Tibial nerve (tissue), 4 donors: ENCODE results near the gene NTM. TPM values are rescaled to one million over a fixed set of nuclear protein-coding genes. Genes with fewer than 3 reads are reported as not detected.

ENCODE experiments used
- DNase-seq, 2 donors: peaks; one replicate each; pipeline ENCODE4 v3.0.0-alpha.2; 2019; ENCODE audit warnings: low spot score in 2 of 2
- H3K27ac ChIP-seq, 4 donors: fragments of 200-600 bp; sonication (generic) in 3 of 4; one replicate each; pipeline ENCODE4 v1.5.1; 2017 to 2019; ENCODE audit warnings: mild to moderate bottlenecking in 1 of 4
- H3K27me3 ChIP-seq, 2 donors: fragments of 200-600 bp; sonication (generic) in 1 of 2; one replicate each; pipeline versions ENCODE4 v1.5.1 to v1.6.0; 2017 to 2019
- H3K36me3 ChIP-seq, 3 donors: fragments of 200-600 bp; sonication (generic); one replicate each; pipeline ENCODE4 v1.5.1; 2018 to 2019
- H3K4me1 ChIP-seq, 4 donors: fragments of 200-600 bp; sonication (generic) in 3 of 4; one replicate each; pipeline ENCODE4 v1.5.1; 2017 to 2019
- H3K4me3 ChIP-seq, 4 donors: fragments of 200-600 bp; sonication (generic) in 3 of 4; one replicate each; pipeline ENCODE4 v1.5.1; 2017 to 2019; ENCODE audit warnings: mild to moderate bottlenecking in 1 of 4, moderate library complexity in 1 of 4
- H3K9me3 ChIP-seq, 4 donors: fragments of 200-600 bp; sonication (generic) in 3 of 4; one replicate each; pipeline ENCODE4 v1.5.1; 2017 to 2019
- EP300 ChIP-seq, 2 donors: sonication (generic); formaldehyde crosslinking; IDR thresholded peaks; one replicate each; pipeline ENCODE4 v1.6.1; 2017; ENCODE audit warnings: antibody characterized with exemption in 2 of 2, mild to moderate bottlenecking in 1 of 2
- POLR2A ChIP-seq, 2 donors: fragments of 450-650 bp; IDR thresholded peaks; one replicate each; pipeline ENCODE4 v1.6.1; 2017; ENCODE audit warnings: antibody characterized with exemption in 2 of 2, mild to moderate bottlenecking in 2 of 2, moderate library complexity in 2 of 2
- WGBS, 2 donors: methylation state at CpG; one replicate each; pipeline ENCODE4 v1.1.5; 2018; 5-methylcytosine and 5-hydroxymethylcytosine counted together
- total RNA-seq, 4 donors: library from RNA; depleted of rRNA; stranded (reverse); fragments of >200 nt; gene quantifications; one replicate each; pipeline ENCODE4 v1.1.0, GENCODE V29; 2016
- TF ChIP-seq, protein P1 (sequence below), 5 experiments: fragments of 200-600 bp in 3 of 5; fragments of 450-650 bp in 2 of 5; sonication (generic) in 3 of 5; IDR thresholded peaks; one replicate each; pipeline ENCODE4 v1.5.1; 2016 to 2019; ENCODE audit warnings: antibody characterized with exemption in 5 of 5, mild to moderate bottlenecking in 3 of 5, moderate library complexity in 2 of 5

NTM gene
- total RNA-seq, 4 donors from 2014 or later: 3.7 to 11.4 (median 10.8) TPM

DNA sequence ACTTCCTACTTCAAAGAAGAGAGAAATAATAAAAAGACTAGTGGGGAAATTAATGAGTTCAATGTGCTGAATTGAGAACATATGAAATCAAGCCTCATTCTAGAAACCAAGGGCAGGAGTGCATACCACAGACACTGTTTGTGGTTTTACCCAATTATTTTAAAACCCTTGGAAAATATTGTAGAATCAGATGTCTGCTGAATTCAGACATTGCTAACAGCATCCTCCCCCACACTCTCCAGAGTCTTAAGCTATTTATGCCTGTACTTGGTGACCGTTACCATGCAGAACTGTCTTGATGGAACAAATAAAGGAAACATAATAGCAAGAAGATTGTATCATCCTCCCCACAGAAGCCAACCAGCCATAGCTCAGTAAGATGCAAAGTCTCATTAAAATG is 850.1 kb downstream of the NTM start:
- Histone ChIP-seq H3K4me3 (no peak overlapping the region), H3K27ac (no peak overlapping the region), H3K27me3 (no peaks in the 10 kb centered on the region), H3K4me1 (peaks cover 0 to 5% (median 0%) of the 10 kb centered on the region in 4 donors), H3K36me3 (no peaks in the 10 kb centered on the region), H3K9me3 (no peaks in the 10 kb centered on the region)
- DNase-seq: no peak
- no peak for TF ChIP-seq EP300 (IDR thresholded peaks at IDR 0.05)
- TF ChIP-seq, protein P1, sequence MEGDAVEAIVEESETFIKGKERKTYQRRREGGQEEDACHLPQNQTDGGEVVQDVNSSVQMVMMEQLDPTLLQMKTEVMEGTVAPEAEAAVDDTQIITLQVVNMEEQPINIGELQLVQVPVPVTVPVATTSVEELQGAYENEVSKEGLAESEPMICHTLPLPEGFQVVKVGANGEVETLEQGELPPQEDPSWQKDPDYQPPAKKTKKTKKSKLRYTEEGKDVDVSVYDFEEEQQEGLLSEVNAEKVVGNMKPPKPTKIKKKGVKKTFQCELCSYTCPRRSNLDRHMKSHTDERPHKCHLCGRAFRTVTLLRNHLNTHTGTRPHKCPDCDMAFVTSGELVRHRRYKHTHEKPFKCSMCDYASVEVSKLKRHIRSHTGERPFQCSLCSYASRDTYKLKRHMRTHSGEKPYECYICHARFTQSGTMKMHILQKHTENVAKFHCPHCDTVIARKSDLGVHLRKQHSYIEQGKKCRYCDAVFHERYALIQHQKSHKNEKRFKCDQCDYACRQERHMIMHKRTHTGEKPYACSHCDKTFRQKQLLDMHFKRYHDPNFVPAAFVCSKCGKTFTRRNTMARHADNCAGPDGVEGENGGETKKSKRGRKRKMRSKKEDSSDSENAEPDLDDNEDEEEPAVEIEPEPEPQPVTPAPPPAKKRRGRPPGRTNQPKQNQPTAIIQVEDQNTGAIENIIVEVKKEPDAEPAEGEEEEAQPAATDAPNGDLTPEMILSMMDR (IDR thresholded peaks at IDR 0.05): no peak
- TF ChIP-seq POLR2A (IDR thresholded peaks at IDR 0.05): no peak
- WGBS, 2 donors: 38 to 47% methylated on average over 1 of the region's 1 CpG

DNA sequence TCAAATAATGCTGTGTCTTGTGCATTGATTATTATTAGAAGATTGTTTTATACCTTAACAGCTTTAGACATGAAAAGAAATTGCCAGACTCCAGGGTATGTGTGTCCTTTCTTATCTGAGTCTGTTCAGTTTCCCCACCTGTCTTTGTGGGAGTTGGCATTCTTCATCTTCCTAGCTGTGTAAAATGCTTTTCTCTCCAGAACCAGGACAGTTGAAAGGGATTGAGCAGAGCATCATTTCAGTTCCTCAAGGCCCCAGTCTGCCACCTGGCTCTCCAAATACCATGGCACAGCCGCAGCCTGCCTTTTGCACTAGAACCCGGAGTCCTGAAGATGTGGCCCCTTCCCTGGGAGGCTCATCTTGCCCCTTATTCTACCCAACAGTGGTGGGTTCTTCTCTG is 851.9 kb downstream of the NTM start:
- H3K9me3 ChIP-seq: no peaks in the 10 kb centered on the region
- no peaks in the 10 kb centered on the region for H3K27me3 ChIP-seq
- TF ChIP-seq, protein P1 (IDR thresholded peaks at IDR 0.05): no peak
- TF ChIP-seq EP300 (IDR thresholded peaks at IDR 0.05): no peak
- no peak for TF ChIP-seq POLR2A (IDR thresholded peaks at IDR 0.05)
- peaks cover 0 to 5% (median 0%) of the 10 kb centered on the region in 4 donors for H3K4me1 ChIP-seq
- WGBS, 2 donors: 93 to 100% methylated on average over 2 of the region's 2 CpGs
- no peaks in the 10 kb centered on the region for H3K36me3 ChIP-seq
- H3K4me3 ChIP-seq: no peak overlapping the region
- no peak overlapping the region for H3K27ac ChIP-seq
- no peak for DNase-seq

DNA sequence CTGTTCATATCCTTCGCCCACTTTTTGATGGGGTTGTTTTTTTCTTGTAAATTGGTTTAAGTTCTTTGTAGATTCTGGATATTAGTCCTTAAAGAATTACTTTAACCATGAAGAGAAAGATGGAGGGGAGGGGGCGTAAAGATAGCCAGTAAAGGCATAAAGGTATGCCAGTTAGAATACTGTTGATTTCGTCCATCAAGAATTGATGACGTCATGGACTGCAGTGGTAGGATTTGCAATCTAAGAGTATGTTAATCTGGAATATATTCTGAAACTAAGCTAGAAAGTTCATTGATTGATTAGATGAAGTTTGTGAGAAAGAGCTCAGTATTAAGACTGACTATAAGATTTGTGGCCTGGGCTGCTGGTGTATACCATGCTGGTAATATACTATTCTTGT is 856.1 kb downstream of the NTM start:
- Histone ChIP-seq H3K27ac (no peak overlapping the region), H3K4me1 (no peaks in the 10 kb centered on the region), H3K27me3 (no peaks in the 10 kb centered on the region), H3K36me3 (no peaks in the 10 kb centered on the region), H3K4me3 (no peak overlapping the region), H3K9me3 (no peaks in the 10 kb centered on the region)
- WGBS, 2 donors: 95 to 96% methylated on average over 4 of the region's 4 CpGs
- TF ChIP-seq POLR2A (IDR thresholded peaks at IDR 0.05) (no peak), EP300 (IDR thresholded peaks at IDR 0.05) (no peak)
- TF ChIP-seq, protein P1 (IDR thresholded peaks at IDR 0.05): no peak
- DNase-seq: no peak

DNA sequence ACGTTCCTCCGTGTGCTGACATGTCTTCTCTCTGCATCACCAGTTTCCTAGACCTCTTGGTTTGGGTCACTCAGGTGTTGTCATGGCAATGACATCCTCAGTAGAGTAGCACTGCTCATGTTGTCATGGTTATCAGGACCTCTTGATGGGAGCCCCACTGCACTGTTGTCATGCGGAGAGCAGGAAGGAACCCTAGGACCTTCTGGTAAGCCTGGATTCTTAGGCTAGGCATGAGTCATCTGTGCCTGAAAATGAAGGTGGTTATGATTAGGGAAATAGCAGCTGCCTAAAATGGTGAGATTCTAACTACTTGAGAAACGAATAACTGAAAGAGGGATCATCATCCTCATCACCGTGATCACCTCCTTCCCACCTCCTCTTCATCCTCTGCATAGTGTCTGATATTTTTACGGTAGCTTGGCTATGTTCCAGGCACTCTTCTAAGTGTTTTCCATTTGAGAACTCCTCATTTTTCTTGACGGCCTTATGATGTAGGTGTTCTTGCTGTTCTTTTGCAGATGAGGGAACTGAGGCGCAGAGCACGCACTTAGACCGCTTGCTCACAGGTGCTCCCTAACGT is 858.4 kb downstream of the NTM start:
- no peak for DNase-seq
- no peaks in the 10 kb centered on the region for H3K36me3 ChIP-seq
- 87 to 89% methylated on average over 11 of the region's 11 CpGs for WGBS, 2 donors
- H3K4me3 ChIP-seq: no peak overlapping the region
- no peaks in the 10 kb centered on the region for H3K27me3 ChIP-seq
- no peaks in the 10 kb centered on the region for H3K9me3 ChIP-seq
- no peaks in the 10 kb centered on the region for H3K4me1 ChIP-seq
- TF ChIP-seq POLR2A (IDR thresholded peaks at IDR 0.05) (no peak), EP300 (IDR thresholded peaks at IDR 0.05) (no peak)
- TF ChIP-seq, protein P1 (IDR thresholded peaks at IDR 0.05): no peak
- H3K27ac ChIP-seq: no peak overlapping the region

DNA sequence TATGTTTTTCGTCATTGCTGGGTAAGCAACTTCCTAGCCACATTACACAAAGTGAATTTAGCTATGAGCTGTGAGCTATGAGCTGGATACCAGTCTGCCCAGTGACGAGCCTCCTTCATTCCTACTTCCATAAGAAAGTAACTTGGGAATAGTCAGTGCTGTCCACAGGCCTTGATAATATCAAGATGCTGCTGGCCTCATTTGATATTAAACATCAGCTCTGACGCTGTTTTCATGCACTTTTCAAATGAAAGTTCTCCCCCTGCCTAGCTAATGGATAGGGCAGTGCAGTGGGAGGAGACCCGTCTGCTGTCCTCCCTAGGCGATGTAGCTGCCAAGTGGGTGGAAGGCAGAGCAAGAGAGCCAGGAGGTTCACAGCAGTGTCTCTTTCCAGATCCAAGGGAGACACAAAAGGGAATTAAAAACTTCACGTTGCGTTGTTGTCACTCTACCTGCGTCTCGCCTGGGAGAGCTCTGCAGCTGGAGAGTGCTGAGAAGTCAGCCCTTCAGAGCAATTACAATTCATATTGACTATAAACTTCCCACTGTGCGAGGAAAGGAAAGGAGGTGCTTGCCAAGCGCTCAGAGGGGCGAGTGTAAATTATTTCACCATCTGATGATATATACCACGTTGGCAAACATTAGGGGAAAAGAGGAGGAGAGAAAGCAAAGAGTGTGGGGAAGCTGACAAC is 861.4 kb downstream of the NTM start:
- no peaks in the 10 kb centered on the region for H3K4me1 ChIP-seq
- no peak overlapping the region for H3K4me3 ChIP-seq
- no peaks in the 10 kb centered on the region for H3K27me3 ChIP-seq
- TF ChIP-seq EP300 (IDR thresholded peaks at IDR 0.05) (no peak), POLR2A (IDR thresholded peaks at IDR 0.05) (no peak)
- TF ChIP-seq, protein P1 (IDR thresholded peaks at IDR 0.05): no peak
- no peaks in the 10 kb centered on the region for H3K36me3 ChIP-seq
- no peak for DNase-seq
- no peak overlapping the region for H3K27ac ChIP-seq
- 58 to 59% methylated on average over 13 of the region's 13 CpGs for WGBS, 2 donors
- H3K9me3 ChIP-seq: no peaks in the 10 kb centered on the region
